Stimulated activated CD8-positive, alpha-beta memory T cell treated with anti-CD3 and anti-CD28 coated beads, Interleukin-4, amount 100 ng/mL, for 48 hours (primary cell): ENCODE data around the gene NDUFAF2.
"Not testable (repeated sequence)": the region's sequence is repeated elsewhere in the genome, so short reads cannot be mapped to it uniquely, and the experiment has no call there.

Experiments used
- DNase-seq: peaks from one replicate; pipeline ENCODE4 v3.0.0-alpha.2; 2020

The NDUFAF2 gene

DNA sequence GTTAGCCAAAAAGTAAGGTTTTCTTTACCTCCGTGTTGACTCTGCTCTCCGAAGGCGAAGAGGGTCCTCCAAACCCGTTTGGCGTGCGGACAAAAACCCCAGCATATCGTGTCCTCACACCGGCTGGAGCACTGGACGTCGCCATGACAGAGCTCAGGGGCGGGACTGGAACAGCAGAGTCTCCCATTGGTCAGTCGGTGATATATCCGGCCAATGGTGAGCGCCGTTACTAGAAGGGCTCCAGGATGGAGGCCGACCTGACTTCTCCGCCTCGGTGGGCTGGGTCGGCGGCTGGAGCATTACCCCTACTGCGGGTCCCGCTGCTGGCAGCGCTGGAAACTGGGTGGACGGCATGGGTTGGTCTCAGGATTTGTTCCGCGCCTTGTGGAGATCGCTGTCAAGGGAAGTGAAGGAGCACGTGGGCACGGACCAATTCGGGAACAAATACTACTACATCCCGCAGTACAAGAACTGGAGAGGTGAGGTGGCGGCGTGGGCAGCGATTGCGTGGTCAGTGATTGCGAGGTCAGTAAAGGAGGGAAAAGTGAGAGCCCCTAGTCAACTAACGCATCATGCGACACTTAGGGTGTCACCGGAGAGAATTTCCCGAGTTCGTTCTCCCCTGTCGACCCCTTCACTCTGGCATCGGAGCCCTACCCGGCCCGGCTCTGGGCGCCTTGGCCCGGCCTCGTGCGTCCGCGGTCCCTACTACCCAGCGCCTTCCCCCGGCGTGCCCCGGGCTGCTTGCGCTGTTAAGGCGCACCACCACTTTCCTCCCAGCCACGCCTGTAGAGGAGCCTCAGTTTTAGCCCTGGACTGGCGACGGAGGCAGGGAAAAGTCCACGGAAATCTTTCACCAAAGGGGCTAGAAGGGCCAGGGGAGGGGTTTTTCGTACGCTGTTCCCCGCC, at the start of gene NDUFAF2, which contains the start of gene ERCC8:
NDUFAF2 (plus strand) TSS at position 302 of the 909 bp plus-strand sequence; CDS start at position 353, 51 bp downstream.
ERCC8 (minus strand) TSS at position 167 of the 909 bp plus-strand sequence; CDS start at position 105, 62 bp downstream.
- peak; percentile 88 for DNase-seq

- no peak for DNase-seq
Observed at GRCh38 chr5:60896991-60897390, 48.0 kb upstream of the NDUFAF2 start.

DNA sequence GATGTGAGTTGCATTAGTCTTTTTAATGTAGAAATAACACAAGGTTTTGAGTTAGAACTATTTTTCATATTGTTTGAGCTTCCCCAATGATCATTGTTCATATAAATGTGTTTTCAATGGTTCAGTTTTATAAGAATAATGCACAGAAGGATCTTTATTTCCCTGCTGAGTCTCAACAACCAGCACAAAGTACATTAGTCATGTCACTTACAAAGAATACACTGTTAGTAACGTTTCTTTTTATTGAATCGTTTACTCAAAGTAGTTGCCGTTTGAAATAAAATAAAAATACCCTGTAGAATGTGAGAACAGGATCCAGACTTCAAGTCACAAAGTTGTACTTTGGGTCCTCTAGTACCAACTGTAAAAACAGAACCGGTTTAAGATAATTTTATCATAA, 41.6 kb upstream of the NDUFAF2 start:
- DNase-seq = no peak

GRCh38 chr5:60916646-60917045, 28.4 kb upstream of the NDUFAF2 start:
- DNase-seq = no peak

DNA sequence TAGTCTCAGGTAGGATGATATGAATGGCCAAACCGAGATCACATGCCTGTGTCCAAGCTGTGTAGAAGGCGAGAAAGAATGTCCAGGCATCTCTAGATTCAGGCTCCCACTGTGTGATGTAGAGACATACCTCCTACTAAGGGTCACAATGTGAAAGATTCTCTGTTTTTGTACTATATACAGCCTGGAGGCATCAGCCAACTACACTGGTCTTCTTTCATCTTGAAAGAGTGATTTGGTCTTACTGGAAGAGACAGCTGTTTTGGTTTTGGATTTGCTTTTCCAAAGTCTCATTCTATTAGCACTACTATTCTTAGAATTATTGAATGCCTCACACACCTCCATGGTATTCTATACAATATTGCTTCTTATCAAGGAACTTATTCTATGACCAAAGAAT, 26.5 kb upstream of the NDUFAF2 start:
- no peak for DNase-seq

DNA sequence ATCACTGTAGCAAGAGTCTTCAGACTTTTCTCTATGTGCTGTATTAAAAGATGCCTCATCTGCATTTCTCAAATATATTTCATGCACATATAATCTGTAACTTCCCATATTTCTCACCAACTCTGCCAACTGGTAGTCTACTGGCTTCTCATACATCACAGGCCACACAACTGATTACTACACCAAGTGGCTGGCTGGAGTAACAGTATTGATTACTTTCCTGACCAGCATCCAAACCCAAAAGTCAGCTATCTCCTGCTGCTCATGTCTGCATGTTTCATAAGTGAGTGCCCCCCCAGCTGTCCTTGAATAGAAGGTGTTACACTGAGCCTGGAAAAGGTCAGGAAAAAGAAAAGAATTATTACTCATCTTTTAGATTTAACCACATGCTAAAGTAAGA, 17.6 kb upstream of the NDUFAF2 start:
- no peak for DNase-seq

GRCh38 chr5:60929024-60929423, 16.0 kb upstream of the NDUFAF2 start:
- DNase-seq = no peak

- no peak for DNase-seq
Observed at GRCh38 chr5:60943624-60944023, 1.4 kb upstream of the NDUFAF2 start.

DNA sequence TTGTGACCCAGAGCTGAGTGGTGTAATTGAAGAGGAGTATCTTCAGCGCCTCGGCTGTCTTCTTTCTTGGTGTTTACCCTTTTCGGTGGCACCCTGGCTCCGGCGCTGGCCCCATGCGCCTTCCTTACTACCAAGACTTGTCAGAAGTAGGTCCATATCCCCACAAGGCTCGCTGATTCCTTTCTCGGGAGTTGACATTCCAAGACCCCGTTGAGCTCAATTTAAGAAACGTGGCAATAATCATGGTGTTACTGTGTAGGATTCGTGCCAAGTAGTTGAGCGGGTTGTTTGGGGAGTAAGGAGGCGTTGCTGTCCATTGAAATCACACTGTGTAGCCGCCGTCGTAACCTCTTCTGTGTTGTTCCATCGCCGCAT, 795 bp downstream of the NDUFAF2 start:
- no peak for DNase-seq

GRCh38 chr5:60948738-60949137, 3.7 kb downstream of the NDUFAF2 start:
- no peak for DNase-seq

- DNase-seq = no peak
Observed at GRCh38 chr5:60955239-60955638, 10.2 kb downstream of the NDUFAF2 start.

- no peak for DNase-seq
Observed at GRCh38 chr5:60958088-60958487, 13.1 kb downstream of the NDUFAF2 start.

GRCh38 chr5:60958712-60959111, 13.7 kb downstream of the NDUFAF2 start:
- DNase-seq = no peak

- no peak for DNase-seq
Observed at GRCh38 chr5:60959156-60959555, 14.2 kb downstream of the NDUFAF2 start.

GRCh38 chr5:60960591-60960990, 15.6 kb downstream of the NDUFAF2 start:
- DNase-seq = no peak

GRCh38 chr5:60961685-60962084, 16.7 kb downstream of the NDUFAF2 start:
- DNase-seq = no peak

GRCh38 chr5:60972231-60972630, 27.2 kb downstream of the NDUFAF2 start:
- DNase-seq = peak; percentile 57

DNA sequence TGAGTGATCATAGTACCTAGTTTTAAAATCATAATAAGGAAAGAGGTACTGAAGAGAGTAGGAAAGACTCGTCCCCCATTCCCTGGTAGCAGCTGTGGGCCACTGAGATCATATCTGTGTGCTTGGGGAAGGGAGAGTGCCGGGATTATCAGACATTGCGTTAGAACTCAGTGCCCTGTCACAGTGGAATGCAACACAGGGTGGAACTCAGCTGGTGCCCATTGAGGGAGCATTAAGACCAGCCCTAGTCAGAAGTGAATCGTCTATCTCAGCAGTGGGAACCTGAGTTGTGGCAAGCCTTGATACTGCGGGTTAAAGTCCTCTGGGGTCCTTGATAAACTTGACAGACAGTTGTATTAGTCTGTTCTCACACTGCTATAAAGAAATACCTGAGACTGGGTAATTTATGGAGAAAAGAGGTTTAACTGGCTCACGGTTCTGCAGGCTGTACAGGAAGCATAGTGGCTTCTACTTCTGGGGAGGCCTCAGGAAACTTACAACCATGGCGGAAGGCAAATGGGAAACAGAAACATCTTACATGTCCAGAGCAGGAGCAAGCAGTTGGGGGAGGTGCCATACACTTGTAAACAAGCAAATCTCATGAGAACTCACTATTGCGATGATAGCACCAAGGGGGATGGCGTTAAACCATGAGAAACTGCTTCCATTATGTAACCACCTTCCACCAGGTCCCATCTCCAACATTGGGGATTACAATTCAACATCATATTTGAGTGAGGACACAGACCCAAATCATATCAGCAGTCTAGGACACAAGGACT, 33.1 kb downstream of the NDUFAF2 start:
- DNase-seq = no peak

- DNase-seq = no peak
Observed at GRCh38 chr5:60978968-60979367, 34.0 kb downstream of the NDUFAF2 start.

DNA sequence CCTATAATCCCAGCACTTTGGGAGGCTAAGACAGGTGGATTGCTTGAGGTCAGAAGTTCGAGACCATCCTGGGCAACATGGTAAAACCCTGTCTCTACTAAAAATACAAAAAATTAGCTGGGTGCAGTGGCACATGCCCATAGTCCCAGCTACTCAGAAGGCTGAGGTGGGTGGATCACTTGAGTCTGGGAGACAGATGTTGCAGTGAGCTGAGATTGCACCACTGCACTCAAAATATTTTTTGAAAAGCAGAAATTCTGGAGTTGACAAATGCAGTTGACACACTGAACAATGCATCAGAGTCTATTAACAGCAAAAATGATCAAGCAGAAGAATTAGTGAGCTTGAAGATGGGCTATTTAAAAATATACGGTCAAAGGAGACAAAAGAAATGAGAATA, 35.5 kb downstream of the NDUFAF2 start:
- DNase-seq = no peak

GRCh38 chr5:60982127-60982526, 37.1 kb downstream of the NDUFAF2 start:
- DNase-seq = not testable (repeated sequence)

GRCh38 chr5:60989790-60990189, 44.8 kb downstream of the NDUFAF2 start:
- no peak for DNase-seq

DNA sequence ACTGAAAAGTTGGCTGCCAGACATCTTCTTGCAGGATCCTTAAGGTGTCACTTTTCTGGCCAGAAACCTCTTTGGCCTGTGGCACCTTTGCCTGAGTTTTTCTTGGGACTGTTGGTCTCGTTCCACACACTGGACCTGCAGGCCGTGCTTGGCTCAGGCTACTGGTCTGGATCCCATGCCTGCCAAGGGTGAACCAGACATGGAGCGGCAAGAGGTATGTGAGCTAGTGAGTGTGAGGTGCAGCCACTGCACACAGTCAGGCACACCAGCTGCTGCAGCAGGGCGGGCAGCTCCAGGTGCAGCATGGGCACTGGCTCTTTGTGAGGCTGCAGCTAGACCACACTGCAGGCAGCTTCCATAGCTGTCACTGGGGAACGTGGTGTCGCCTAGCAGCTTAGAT, 47.9 kb downstream of the NDUFAF2 start:
- DNase-seq = no peak

DNA sequence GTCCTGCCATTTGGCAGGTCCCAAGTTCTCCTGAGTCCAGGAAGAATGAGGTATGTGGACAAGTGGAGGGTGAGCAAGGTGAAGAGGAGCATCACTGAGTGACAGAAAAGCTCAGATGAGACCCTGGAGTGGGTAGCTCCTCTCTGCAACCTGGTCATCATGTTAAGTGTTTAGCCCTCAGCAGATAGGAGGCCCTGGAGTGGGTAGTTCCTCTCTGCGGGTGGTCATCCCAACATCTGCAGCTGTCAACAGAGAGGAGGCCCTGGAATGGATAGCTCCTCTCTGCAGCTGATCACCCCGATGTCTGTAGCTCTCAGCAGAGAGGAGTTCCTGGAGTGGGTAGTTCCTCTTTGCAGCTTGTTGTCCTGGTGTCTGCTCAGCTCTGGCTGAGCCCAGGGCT, 48.4 kb downstream of the NDUFAF2 start:
- no peak for DNase-seq
